Bronchial epithelial cell (primary cell): ENCODE results near the gene XAF1. TPM values are rescaled to one million over a fixed set of nuclear protein-coding genes. Genes with fewer than 3 reads are reported as not detected.

Experiments
- DNase-seq: peaks from one replicate; pipeline ENCODE4 v3.0.0-alpha.2; 2010; ENCODE audit warnings: low read depth
- FAIRE-seq: peaks from 2 replicates; lab custom pipeline; 2011; peaks lifted over from hg19 to GRCh38; lab: Jason Lieb, UNC
- H3K27me3 ChIP-seq: 2 replicates; pipeline ENCODE4 v1.5.1; 2011; ENCODE audit warnings: low read length; ENCODE audit not compliant: control insufficient read depth, insufficient read depth
- H3K36me3 ChIP-seq: 2 replicates; pipeline ENCODE4 v1.5.1; 2011; ENCODE audit warnings: low read length; ENCODE audit not compliant: control insufficient read depth, insufficient read depth
- H3K4me3 ChIP-seq: 2 replicates; pipeline ENCODE4 v1.5.1; 2011; ENCODE audit warnings: mild to moderate bottlenecking, low read depth, low read length, control low read depth
- total RNA-seq: library from RNA; depleted of rRNA; stranded (reverse); fragments of >200 nt; gene quantifications from 2 replicates; pipeline ENCODE4 v1.2.1, GENCODE V29; 2014
- TF ChIP-seq, protein P1 (sequence below): IDR thresholded peaks from 2 replicates; pipeline ENCODE4 v1.5.1; 2011; ENCODE audit warnings: mild to moderate bottlenecking, moderate library complexity, low read length, control low read depth, inconsistent platforms; ENCODE audit not compliant: insufficient read depth, severe bottlenecking

The XAF1 gene
- total RNA-seq, 1 donor from 2014 or later: 0.53 TPM

DNA sequence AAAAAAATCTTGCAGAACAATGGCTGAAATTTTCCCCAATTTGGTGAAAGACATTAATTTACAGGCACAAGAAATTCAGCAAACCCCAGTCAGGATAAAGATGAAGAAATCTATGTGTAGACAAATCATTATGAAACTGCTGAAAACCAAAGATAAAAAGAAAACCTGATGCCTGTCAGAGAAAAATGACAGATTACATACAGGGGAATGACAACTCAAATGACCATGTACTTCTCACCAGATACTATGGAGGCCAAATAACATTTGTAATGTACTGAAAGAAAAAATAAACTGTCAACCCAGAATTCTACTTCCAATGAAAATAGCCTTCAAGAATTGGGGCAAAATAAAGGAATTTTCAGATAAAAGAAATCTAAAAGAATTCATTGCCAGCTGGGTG, 7.2 kb upstream of the XAF1 start:
- DNase-seq (no peak), FAIRE-seq (no peak)
- no peak overlapping the region for H3K4me3 ChIP-seq
- H3K27me3 ChIP-seq: no peaks in the 10 kb centered on the region
- TF ChIP-seq, protein P1, sequence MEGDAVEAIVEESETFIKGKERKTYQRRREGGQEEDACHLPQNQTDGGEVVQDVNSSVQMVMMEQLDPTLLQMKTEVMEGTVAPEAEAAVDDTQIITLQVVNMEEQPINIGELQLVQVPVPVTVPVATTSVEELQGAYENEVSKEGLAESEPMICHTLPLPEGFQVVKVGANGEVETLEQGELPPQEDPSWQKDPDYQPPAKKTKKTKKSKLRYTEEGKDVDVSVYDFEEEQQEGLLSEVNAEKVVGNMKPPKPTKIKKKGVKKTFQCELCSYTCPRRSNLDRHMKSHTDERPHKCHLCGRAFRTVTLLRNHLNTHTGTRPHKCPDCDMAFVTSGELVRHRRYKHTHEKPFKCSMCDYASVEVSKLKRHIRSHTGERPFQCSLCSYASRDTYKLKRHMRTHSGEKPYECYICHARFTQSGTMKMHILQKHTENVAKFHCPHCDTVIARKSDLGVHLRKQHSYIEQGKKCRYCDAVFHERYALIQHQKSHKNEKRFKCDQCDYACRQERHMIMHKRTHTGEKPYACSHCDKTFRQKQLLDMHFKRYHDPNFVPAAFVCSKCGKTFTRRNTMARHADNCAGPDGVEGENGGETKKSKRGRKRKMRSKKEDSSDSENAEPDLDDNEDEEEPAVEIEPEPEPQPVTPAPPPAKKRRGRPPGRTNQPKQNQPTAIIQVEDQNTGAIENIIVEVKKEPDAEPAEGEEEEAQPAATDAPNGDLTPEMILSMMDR: no peak
- no peaks in the 10 kb centered on the region for H3K36me3 ChIP-seq

DNA sequence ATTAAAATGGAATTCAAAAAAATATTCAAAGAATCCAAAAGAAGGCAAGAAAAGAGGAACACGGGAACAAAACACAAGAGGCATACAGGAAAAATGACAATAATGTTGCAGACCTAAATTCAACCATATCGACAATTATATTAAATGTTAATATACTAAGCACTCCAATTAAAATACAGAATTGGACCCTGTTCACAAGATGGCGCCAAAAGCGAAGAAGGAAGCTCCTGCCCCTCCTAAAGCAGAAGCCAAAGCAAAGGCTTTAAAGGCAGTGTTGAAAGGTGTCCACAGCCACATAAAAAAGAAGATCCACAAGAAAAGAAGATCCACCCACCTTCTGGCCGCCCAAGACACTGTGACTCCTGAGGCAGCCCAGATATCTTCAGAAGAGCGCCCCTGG, 6.3 kb upstream of the XAF1 start:
- TF ChIP-seq, protein P1: no peak
- Histone ChIP-seq H3K27me3 (no peaks in the 10 kb centered on the region), H3K4me3 (no peak overlapping the region), H3K36me3 (no peaks in the 10 kb centered on the region)
- DNase-seq (peak; percentile 7), FAIRE-seq (no peak)

DNA sequence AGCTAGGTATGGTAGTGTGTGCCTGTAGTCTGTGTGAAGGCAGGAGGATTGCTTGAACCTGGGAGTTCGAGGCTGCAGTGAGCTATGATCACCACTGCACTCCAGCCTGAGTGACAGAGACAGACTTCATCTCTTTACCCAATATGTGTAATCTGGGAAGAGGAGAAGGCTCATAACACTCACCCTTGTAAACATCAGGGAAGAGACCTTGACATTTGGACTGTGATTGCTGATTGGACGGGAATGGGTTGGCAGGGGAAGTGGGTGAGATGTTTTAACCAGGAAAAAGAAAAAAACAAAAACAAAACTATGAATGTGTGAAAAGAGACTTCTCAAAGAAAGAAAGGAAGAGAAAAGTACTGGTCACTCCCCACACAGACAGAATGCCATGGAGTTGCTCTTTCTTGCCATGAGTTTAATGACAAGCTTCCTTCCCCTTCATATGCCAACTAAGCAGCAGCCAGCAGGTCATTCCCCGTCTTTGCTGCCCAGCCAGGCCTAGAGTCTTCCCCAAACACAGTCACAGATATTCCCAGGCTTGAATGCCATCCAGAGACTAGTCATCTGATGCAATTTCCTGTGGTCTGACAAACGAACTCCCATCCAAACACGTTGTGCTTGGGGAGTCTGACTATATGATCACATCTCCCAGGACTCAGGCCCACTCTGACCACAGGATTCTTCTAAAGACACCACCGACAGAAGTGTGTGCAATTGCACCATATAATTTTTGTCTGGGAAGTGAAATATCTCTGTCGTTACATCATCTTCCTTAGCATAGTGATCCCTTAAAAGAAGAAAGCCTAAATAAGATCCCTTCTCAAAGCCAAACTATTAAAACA, 3.6 kb upstream of the XAF1 start:
- no peak for FAIRE-seq
- peak; percentile 93 for DNase-seq
- no peak overlapping the region for H3K4me3 ChIP-seq
- TF ChIP-seq, protein P1: no peak
- H3K36me3 ChIP-seq: no peaks in the 10 kb centered on the region
- H3K27me3 ChIP-seq: no peaks in the 10 kb centered on the region

- no peaks in the 10 kb centered on the region for H3K36me3 ChIP-seq
- FAIRE-seq (no peak), DNase-seq (peak; percentile 6)
- H3K4me3 ChIP-seq: no peak overlapping the region
- no peaks in the 10 kb centered on the region for H3K27me3 ChIP-seq
- TF ChIP-seq, protein P1: no peak
Measured at GRCh38 chr17:6753006-6753445, 2.8 kb upstream of the XAF1 start.

GRCh38 chr17:6753546-6753945, 2.3 kb upstream of the XAF1 start:
- no peak for DNase-seq
- no peak overlapping the region for H3K4me3 ChIP-seq
- TF ChIP-seq, protein P1: no peak
- no peaks in the 10 kb centered on the region for H3K27me3 ChIP-seq
- no peaks in the 10 kb centered on the region for H3K36me3 ChIP-seq
- no peak for FAIRE-seq
